Measurements from ENCODE around the gene GPR153. TPM values are rescaled to one million over a fixed set of nuclear protein-coding genes. Genes with fewer than 3 reads are reported as not detected.
"Not testable (repeated sequence)": the region's sequence is repeated elsewhere in the genome, so short reads cannot be mapped to it uniquely, and the experiment has no call there.

The GPR153 gene
- total RNA-seq, 1 donor from 2014 or later = 8.4 TPM

GRCh38 chr1:6308449-6308848, 47.6 kb upstream of the GPR153 start:
- Histone ChIP-seq H2AFZ (replicated peaks) (no peak overlapping the region), H3K4me3 (no peak overlapping the region), H3K4me2 (no peak overlapping the region), H3K27me3 (no peaks in the 10 kb centered on the region), H3F3A (ENCODE audit: low read depth) (no peaks in the 10 kb centered on the region), H3K4me1 (no peaks in the 10 kb centered on the region), H3K9me3 (ENCODE audit: low read depth) (no peaks in the 10 kb centered on the region), H4K20me1 (ENCODE audit: low read depth) (peaks cover 4% of the 10 kb centered on the region), H3K27ac (no peak overlapping the region), H3K36me3 (no peaks in the 10 kb centered on the region), H3K9ac (no peak overlapping the region), H3K79me2 (ENCODE audit: low read depth) (no peaks in the 10 kb centered on the region)
- Mint-ChIP-seq H3K27ac (no peak overlapping the region), H3K9me3 (peaks cover 18% of the 10 kb centered on the region), H3K4me3 (no peak overlapping the region), H3K4me1 (peaks cover 14% of the 10 kb centered on the region), H3K27me3 (ENCODE audit: insufficient read depth, low read depth) (peaks cover 2% of the 10 kb centered on the region), H3K36me3 (peaks cover 33% of the 10 kb centered on the region)
- TF ChIP-seq CTCF (IDR thresholded peaks at IDR 0.05) = no peak
- TF ChIP-seq EZH2 (IDR thresholded peaks at IDR 0.05) = no peak
- no peak for TF ChIP-seq EZH2phosphoT487 (IDR thresholded peaks at IDR 0.05)
- no peak for DNase-seq (ENCODE audit: low spot score)

GRCh38 chr1:6307682-6308081, 46.8 kb upstream of the GPR153 start:
- not testable (repeated sequence) for H3K79me2 ChIP-seq (ENCODE audit: low read depth); H3K9me3 ChIP-seq (ENCODE audit: low read depth); H3K4me3 ChIP-seq; DNase-seq (ENCODE audit: low spot score); H3K27me3 Mint-ChIP-seq (ENCODE audit: insufficient read depth, low read depth); H3K27ac ChIP-seq; H3K36me3 ChIP-seq; H3F3A ChIP-seq (ENCODE audit: low read depth); H3K27me3 ChIP-seq; H3K4me1 ChIP-seq; H3K4me3 Mint-ChIP-seq; H3K27ac Mint-ChIP-seq; H3K9ac ChIP-seq; H4K20me1 ChIP-seq (ENCODE audit: low read depth); H3K4me2 ChIP-seq; H2AFZ ChIP-seq (replicated peaks)
- H3K9me3 Mint-ChIP-seq = peaks cover 18% of the 10 kb centered on the region
- peaks cover 18% of the 10 kb centered on the region for H3K4me1 Mint-ChIP-seq
- H3K36me3 Mint-ChIP-seq = peaks cover 37% of the 10 kb centered on the region

GRCh38 chr1:6307099-6307498, 46.2 kb upstream of the GPR153 start:
- Mint-ChIP-seq H3K27me3 (ENCODE audit: insufficient read depth, low read depth) (peaks cover 8% of the 10 kb centered on the region), H3K9me3 (peaks cover 18% of the 10 kb centered on the region), H3K36me3 (peaks cover 41% of the 10 kb centered on the region), H3K27ac (peak overlapping the region; percentile 50), H3K4me3 (peak overlapping the region; percentile 65), H3K4me1 (peaks cover 21% of the 10 kb centered on the region)
- H3K4me2 ChIP-seq = no peak overlapping the region
- no peak overlapping the region for H2AFZ ChIP-seq (replicated peaks)
- H3K36me3 ChIP-seq = no peaks in the 10 kb centered on the region
- H3K4me1 ChIP-seq = no peaks in the 10 kb centered on the region
- H4K20me1 ChIP-seq (ENCODE audit: low read depth) = peaks cover 5% of the 10 kb centered on the region
- H3K9ac ChIP-seq = no peak overlapping the region
- no peak overlapping the region for H3K27ac ChIP-seq
- no peaks in the 10 kb centered on the region for H3K27me3 ChIP-seq
- no peaks in the 10 kb centered on the region for H3F3A ChIP-seq (ENCODE audit: low read depth)
- no peak for DNase-seq (ENCODE audit: low spot score)
- H3K79me2 ChIP-seq (ENCODE audit: low read depth) = no peaks in the 10 kb centered on the region
- H3K9me3 ChIP-seq (ENCODE audit: low read depth) = no peaks in the 10 kb centered on the region
- no peak overlapping the region for H3K4me3 ChIP-seq
- no peak for TF ChIP-seq CTCF (IDR thresholded peaks at IDR 0.05)
- TF ChIP-seq EZH2 (IDR thresholded peaks at IDR 0.05) = no peak
- no peak for TF ChIP-seq EZH2phosphoT487 (IDR thresholded peaks at IDR 0.05)

- Histone ChIP-seq H2AFZ (replicated peaks) (no peak overlapping the region), H3K27ac (no peak overlapping the region), H4K20me1 (ENCODE audit: low read depth) (peaks cover 5% of the 10 kb centered on the region), H3K79me2 (ENCODE audit: low read depth) (no peaks in the 10 kb centered on the region), H3K9me3 (ENCODE audit: low read depth) (no peaks in the 10 kb centered on the region), H3K4me3 (no peak overlapping the region), H3K9ac (no peak overlapping the region), H3K4me2 (no peak overlapping the region), H3K36me3 (no peaks in the 10 kb centered on the region), H3K27me3 (no peaks in the 10 kb centered on the region), H3F3A (ENCODE audit: low read depth) (no peaks in the 10 kb centered on the region), H3K4me1 (no peaks in the 10 kb centered on the region)
- H3K9me3 Mint-ChIP-seq = peaks cover 16% of the 10 kb centered on the region
- no peak for DNase-seq (ENCODE audit: low spot score)
- no peak overlapping the region for H3K4me3 Mint-ChIP-seq
- peaks cover 8% of the 10 kb centered on the region for H3K27me3 Mint-ChIP-seq (ENCODE audit: insufficient read depth, low read depth)
- no peak overlapping the region for H3K27ac Mint-ChIP-seq
- TF ChIP-seq EZH2phosphoT487 (IDR thresholded peaks at IDR 0.05) (no peak), CTCF (IDR thresholded peaks at IDR 0.05) (no peak), EZH2 (IDR thresholded peaks at IDR 0.05) (no peak)
- peaks cover 20% of the 10 kb centered on the region for H3K4me1 Mint-ChIP-seq
- H3K36me3 Mint-ChIP-seq = peaks cover 39% of the 10 kb centered on the region
These were observed 42.6 kb upstream of the GPR153 start for GRCh38 chr1:6303397-6304012.

Data from neural progenitor cell (in vitro differentiated cells).